Testis (tissue), 3 donors: ENCODE measurements around the gene NIPAL4. TPM values are rescaled to one million over a fixed set of nuclear protein-coding genes. Genes with fewer than 3 reads are reported as not detected.

Experiments used
- DNase-seq: peaks from one replicate; pipeline ENCODE4 v3.0.0-alpha.2; 2019
- H3K27ac ChIP-seq, 2 donors: fragments of 200-600 bp; sonication (generic); one replicate each; pipeline ENCODE4 v1.5.1; 2019
- H3K27me3 ChIP-seq: fragments of 200-600 bp; sonication (generic); one replicate; pipeline ENCODE4 v1.5.1; 2019
- H3K36me3 ChIP-seq: fragments of 200-600 bp; sonication (generic); one replicate; pipeline ENCODE4 v1.5.1; 2017; ENCODE audit warnings: low read depth; ENCODE audit errors: missing control alignments
- H3K4me1 ChIP-seq: fragments of 200-600 bp; sonication (generic); one replicate; pipeline ENCODE4 v1.5.1; 2019
- H3K4me3 ChIP-seq, 2 donors: fragments of 200-600 bp; sonication (generic); one replicate each; pipeline ENCODE4 v1.5.1; 2017 to 2019
- H3K9me3 ChIP-seq: fragments of 200-600 bp; sonication (generic); one replicate; pipeline ENCODE4 v1.5.1; 2017
- POLR2A ChIP-seq: fragments of 450-650 bp; IDR thresholded peaks from one replicate; pipeline ENCODE4 v1.6.1; 2017; ENCODE audit warnings: antibody characterized with exemption, mild to moderate bottlenecking, moderate library complexity
- WGBS, 2 donors: methylation state at CpG; one replicate each; pipeline ENCODE4 v1.1.5; 2018; 5-methylcytosine and 5-hydroxymethylcytosine counted together
- intact Hi-C: fragments of 100-400 bp; cut with DNase I; formaldehyde crosslinking; loops from one replicate; pipeline ENCODE4 v1.15.1; 2023; ENCODE audit warnings: low total_unique reads
- polyA plus RNA-seq: library from polyadenylated mRNA; stranded (reverse); fragments of 350-450 nt; fragmentation: Illumina TruSeq; extraction: RNeasy Lipid Tissue Mini Kit (QIAGEN cat#74804); gene quantifications from one replicate; pipeline ENCODE4 v1.2.3, GENCODE V29; 2014; ENCODE audit warnings: low read depth, low replicate concordance; ENCODE audit not compliant: insufficient read depth
- total RNA-seq, 2 donors: library from RNA; depleted of rRNA; stranded (reverse); fragments of >200 nt; gene quantifications; one replicate each; pipeline ENCODE4 v1.2.3, GENCODE V29; 2016
- TF ChIP-seq, protein P1 (sequence below), 3 experiments: fragments of 450-650 bp in 2 of 3; fragments of 200-600 bp in 1 of 3; sonication (generic) in 1 of 3; IDR thresholded peaks; one replicate each; pipeline ENCODE4 v1.5.1; 2016 to 2019; ENCODE audit warnings: antibody characterized with exemption in 3 of 3, mild to moderate bottlenecking in 2 of 3, moderate library complexity in 1 of 3

NIPAL4 gene
- total and polyA plus RNA-seq, 3 donors from 2014 or later = 0.08 to 0.18 TPM; not detected in 1

DNA sequence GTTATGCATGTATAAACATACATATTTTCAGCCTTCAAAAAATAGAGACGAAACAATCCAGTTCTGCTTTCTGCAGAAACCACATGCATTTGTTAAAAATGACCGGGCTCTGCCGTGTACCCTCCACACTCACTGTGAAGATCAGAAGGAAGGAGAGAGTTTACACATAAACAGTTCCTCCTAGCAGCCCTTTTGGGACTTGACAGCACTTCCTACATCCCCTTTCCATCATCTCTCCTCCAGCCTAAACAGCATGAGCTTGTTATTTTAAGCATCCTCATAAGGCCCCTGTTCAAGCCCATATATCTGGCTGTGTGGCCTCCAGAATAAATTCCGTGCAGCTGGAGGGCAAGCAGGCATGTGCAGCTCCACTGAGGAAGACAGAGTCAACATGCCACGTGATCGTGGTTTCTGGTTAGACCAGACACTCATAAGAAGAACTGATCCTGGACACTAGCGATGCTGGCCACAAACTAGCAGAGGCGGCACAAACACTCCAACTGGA is 42.2 kb downstream of the NIPAL4 start:
- Histone ChIP-seq H3K9me3 (no peaks in the 10 kb centered on the region), H3K27me3 (no peaks in the 10 kb centered on the region), H3K4me1 (peaks cover 3% of the 10 kb centered on the region), H3K4me3 (no peak overlapping the region), H3K36me3 (no peaks in the 10 kb centered on the region), H3K27ac (no peak overlapping the region)
- TF ChIP-seq POLR2A = no peak
- TF ChIP-seq, protein P1, sequence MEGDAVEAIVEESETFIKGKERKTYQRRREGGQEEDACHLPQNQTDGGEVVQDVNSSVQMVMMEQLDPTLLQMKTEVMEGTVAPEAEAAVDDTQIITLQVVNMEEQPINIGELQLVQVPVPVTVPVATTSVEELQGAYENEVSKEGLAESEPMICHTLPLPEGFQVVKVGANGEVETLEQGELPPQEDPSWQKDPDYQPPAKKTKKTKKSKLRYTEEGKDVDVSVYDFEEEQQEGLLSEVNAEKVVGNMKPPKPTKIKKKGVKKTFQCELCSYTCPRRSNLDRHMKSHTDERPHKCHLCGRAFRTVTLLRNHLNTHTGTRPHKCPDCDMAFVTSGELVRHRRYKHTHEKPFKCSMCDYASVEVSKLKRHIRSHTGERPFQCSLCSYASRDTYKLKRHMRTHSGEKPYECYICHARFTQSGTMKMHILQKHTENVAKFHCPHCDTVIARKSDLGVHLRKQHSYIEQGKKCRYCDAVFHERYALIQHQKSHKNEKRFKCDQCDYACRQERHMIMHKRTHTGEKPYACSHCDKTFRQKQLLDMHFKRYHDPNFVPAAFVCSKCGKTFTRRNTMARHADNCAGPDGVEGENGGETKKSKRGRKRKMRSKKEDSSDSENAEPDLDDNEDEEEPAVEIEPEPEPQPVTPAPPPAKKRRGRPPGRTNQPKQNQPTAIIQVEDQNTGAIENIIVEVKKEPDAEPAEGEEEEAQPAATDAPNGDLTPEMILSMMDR (IDR thresholded peaks at IDR 0.05) = no peak
- 83 to 90% methylated on average over 6 to 8 of the region's 8 CpGs for WGBS, 2 donors
- intact Hi-C loops = no loop called here
- DNase-seq = no peak

DNA sequence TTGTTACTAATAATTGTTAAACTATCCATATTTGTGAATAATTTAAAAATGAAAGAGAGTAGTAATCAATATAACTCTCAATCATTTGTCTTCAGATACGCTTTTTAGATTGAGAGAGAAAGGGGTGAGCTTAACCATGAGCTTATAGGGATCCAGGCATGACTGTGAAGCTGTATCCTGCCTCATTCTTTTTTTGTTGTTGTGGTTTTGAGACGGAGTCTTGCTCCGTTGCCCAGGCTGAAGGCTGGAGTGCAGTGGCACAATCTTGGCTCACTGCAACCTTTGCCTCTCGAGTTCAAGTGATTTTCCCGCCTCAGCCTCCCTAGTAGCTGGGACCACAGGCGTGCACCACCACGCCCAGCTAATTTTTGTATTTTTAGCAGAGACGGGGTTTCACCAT is 44.0 kb downstream of the NIPAL4 start:
- H3K27ac ChIP-seq = no peak overlapping the region
- TF ChIP-seq POLR2A = no peak
- TF ChIP-seq, protein P1 (IDR thresholded peaks at IDR 0.05) = no peak
- H3K4me1 ChIP-seq = no peaks in the 10 kb centered on the region
- WGBS, 2 donors = 86 to 88% methylated on average over 8 of the region's 8 CpGs
- intact Hi-C loops = no loop called here
- H3K9me3 ChIP-seq = no peaks in the 10 kb centered on the region
- H3K27me3 ChIP-seq = no peaks in the 10 kb centered on the region
- no peaks in the 10 kb centered on the region for H3K36me3 ChIP-seq
- no peak for DNase-seq
- no peak overlapping the region for H3K4me3 ChIP-seq

DNA sequence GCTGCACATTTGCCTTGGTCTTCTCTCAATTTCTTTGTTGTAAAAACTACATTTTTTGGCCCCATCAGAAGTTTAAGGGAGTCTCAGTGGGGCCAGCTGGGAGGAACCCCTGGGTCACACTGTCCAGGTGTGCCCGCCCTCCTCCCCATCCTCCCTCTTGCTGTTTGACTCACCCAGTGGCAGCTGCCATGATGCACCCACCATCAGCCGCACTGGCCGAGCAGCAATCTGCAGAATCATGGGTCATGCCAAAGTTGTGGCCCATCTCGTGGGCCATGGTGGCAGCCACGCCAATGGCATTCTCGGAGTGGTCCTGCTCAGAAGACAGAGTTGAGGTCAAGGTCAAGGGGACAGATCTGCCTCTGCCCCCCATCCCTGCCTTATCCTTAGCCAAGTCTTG is 45.5 kb downstream of the NIPAL4 start:
- no peak overlapping the region for H3K4me3 ChIP-seq
- TF ChIP-seq, protein P1 (IDR thresholded peaks at IDR 0.05) = no peak
- no peaks in the 10 kb centered on the region for H3K9me3 ChIP-seq
- H3K4me1 ChIP-seq = no peaks in the 10 kb centered on the region
- 96 to 100% methylated on average over 1 to 6 of the region's 6 CpGs for WGBS, 2 donors
- H3K27me3 ChIP-seq = no peaks in the 10 kb centered on the region
- no peak overlapping the region for H3K27ac ChIP-seq
- H3K36me3 ChIP-seq = no peaks in the 10 kb centered on the region
- intact Hi-C loops = no loop called here
- no peak for DNase-seq

DNA sequence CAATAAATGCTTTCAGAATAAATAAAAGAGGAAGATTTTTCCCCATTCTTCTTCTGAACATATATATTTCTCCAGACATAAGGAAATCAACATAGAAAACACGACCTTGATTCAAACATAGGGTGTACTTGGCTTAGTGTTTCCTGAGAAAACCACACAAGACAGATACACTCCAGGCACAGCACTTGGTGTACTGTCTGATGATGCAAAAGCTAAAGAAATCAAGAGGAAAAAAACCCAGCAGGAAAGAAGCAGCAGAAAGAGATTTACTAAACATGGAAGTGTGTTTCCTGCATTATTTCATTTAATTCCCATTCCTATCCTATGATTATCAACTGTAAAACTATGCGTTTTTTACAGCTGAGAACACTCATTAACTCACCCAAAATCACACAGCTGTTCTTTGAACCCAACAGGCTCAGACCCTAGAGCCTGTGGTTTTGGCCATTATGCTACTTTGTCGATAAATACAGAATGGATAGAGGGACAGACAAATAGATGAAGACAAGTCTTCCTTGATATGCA is 46.1 kb downstream of the NIPAL4 start:
- Histone ChIP-seq H3K4me1 (peaks cover 2% of the 10 kb centered on the region), H3K27ac (no peak overlapping the region), H3K4me3 (no peak overlapping the region), H3K27me3 (no peaks in the 10 kb centered on the region), H3K36me3 (no peaks in the 10 kb centered on the region), H3K9me3 (no peaks in the 10 kb centered on the region)
- WGBS, 2 donors = 84 to 87% methylated on average over 3 of the region's 3 CpGs
- TF ChIP-seq POLR2A = no peak
- TF ChIP-seq, protein P1 (IDR thresholded peaks at IDR 0.05) = no peak
- intact Hi-C loops = no loop called here
- no peak for DNase-seq
